ENCODE data around the gene KDM4C. TPM values are rescaled to one million over a fixed set of nuclear protein-coding genes. Genes with fewer than 3 reads are reported as not detected.

The KDM4C gene
- total and polyA plus RNA-seq, 2 of the 4 experiments (the other 2 are of a cell fraction) = 11.8 to 23.8 TPM

GRCh38 chr9:7051711-7052110 is 293.9 kb downstream of the KDM4C start:
- Histone ChIP-seq H2AK9ac (replicated peaks; ENCODE audit: low read depth, low read length, poor library complexity) (no peak overlapping the region), H3K27me3 (ENCODE audit: control insufficient read depth, insufficient read depth, low read length) (no peaks in the 10 kb centered on the region), H3K36me3 (ENCODE audit: control insufficient read depth, insufficient read depth, low read length) (no peaks in the 10 kb centered on the region), H3K4me2 (ENCODE audit: low read depth, low read length) (no peak overlapping the region), H3K9me1 (ENCODE audit: insufficient read depth, low read length) (no peaks in the 10 kb centered on the region), H3K14ac (replicated peaks; ENCODE audit: low read depth, low read length) (no peak overlapping the region), H3K79me1 (ENCODE audit: low read depth in 1 of 2, low read length in 2 of 2) (no peaks in the 10 kb centered on the region), H2AFZ (replicated peaks; ENCODE audit: low read length, poor library complexity) (no peak overlapping the region), H3K9ac (ENCODE audit: low read depth, low read length) (no peak overlapping the region), H2BK20ac (ENCODE audit: low read depth, low read length) (no peak overlapping the region), H4K20me1 (ENCODE audit: insufficient read depth, low read length) (no peaks in the 10 kb centered on the region), H3K27ac (ENCODE audit: insufficient read depth, low read length) (no peak overlapping the region), H4K8ac (ENCODE audit: low read depth in 2 of 2, low read length in 2 of 2) (no peak overlapping the region), H4K91ac (ENCODE audit: insufficient read depth, low read depth, low read length) (no peak overlapping the region), H3K4me3 (ENCODE audit: insufficient read depth, low read depth, low read length) (no peak overlapping the region), H3K4me1 (ENCODE audit: control insufficient read depth, insufficient read depth, low read length) (no peaks in the 10 kb centered on the region), H3K56ac (ENCODE audit: extremely low read depth, insufficient read depth, low read length) (no peak overlapping the region), H3K4ac (ENCODE audit: low read depth, low read length) (no peak overlapping the region), H3K18ac (ENCODE audit: low read depth, low read length) (no peak overlapping the region), H2AK5ac (ENCODE audit: low read depth, low read length) (no peak overlapping the region), H3K9me3 (ENCODE audit: control insufficient read depth, insufficient read depth, low read length) (no peaks in the 10 kb centered on the region), H3K23ac (ENCODE audit: low read depth, low read length) (no peak overlapping the region), H2BK15ac (ENCODE audit: low read depth, low read length) (no peak overlapping the region), H2BK5ac (ENCODE audit: low read depth, low read length, poor library complexity, severe bottlenecking) (no peak overlapping the region), H2BK120ac (ENCODE audit: low read depth, low read length) (no peak overlapping the region), H4K5ac (ENCODE audit: low read depth, low read length) (no peak overlapping the region)
- ATAC-seq (ENCODE audit: low read depth) (no peak), DNase-seq (no peak)
- ChIA-PET CTCF (interaction anchor here (1.3 to 2.8 kb wide), 4 partner anchors 15 to 465 kb away, joined by 3 to 13 read pairs (median 7); no protein-coding TSS in a partner anchor), POLR2A (ENCODE audit: unreplicated experiment) (no interaction called here)
- no peak for TF ChIP-seq MAFK (IDR thresholded peaks at IDR 0.05; ENCODE audit: low read depth, low read length)
- no peak for TF ChIP-seq BHLHE40 (IDR thresholded peaks at IDR 0.05; ENCODE audit: low read depth, low read length)
- no peak for TF ChIP-seq MAZ (IDR thresholded peaks at IDR 0.05; ENCODE audit: borderline replicate concordance, low read depth, low read length)
- TF ChIP-seq CEBPB (IDR thresholded peaks at IDR 0.05; ENCODE audit: low read depth, low read length) = no peak
- TF ChIP-seq, protein P1, sequence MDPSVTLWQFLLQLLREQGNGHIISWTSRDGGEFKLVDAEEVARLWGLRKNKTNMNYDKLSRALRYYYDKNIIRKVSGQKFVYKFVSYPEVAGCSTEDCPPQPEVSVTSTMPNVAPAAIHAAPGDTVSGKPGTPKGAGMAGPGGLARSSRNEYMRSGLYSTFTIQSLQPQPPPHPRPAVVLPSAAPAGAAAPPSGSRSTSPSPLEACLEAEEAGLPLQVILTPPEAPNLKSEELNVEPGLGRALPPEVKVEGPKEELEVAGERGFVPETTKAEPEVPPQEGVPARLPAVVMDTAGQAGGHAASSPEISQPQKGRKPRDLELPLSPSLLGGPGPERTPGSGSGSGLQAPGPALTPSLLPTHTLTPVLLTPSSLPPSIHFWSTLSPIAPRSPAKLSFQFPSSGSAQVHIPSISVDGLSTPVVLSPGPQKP (IDR thresholded peaks at IDR 0.05; ENCODE audit: borderline replicate concordance, low read depth, low read length) = no peak
- TF ChIP-seq RFX5 (IDR thresholded peaks at IDR 0.05; ENCODE audit: low read depth, low read length) = no peak
- no peak for TF ChIP-seq CTCF (conservative IDR thresholded peaks at IDR 0.05; ENCODE audit: low read depth, low read length)
- no peak for TF ChIP-seq FOS (IDR thresholded peaks at IDR 0.05; ENCODE audit: low read depth, low read length)
- TF ChIP-seq, protein P2, sequence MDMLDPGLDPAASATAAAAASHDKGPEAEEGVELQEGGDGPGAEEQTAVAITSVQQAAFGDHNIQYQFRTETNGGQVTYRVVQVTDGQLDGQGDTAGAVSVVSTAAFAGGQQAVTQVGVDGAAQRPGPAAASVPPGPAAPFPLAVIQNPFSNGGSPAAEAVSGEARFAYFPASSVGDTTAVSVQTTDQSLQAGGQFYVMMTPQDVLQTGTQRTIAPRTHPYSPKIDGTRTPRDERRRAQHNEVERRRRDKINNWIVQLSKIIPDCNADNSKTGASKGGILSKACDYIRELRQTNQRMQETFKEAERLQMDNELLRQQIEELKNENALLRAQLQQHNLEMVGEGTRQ (IDR thresholded peaks at IDR 0.05; ENCODE audit: low read depth, low read length) = no peak
- TF ChIP-seq RAD21 (IDR thresholded peaks at IDR 0.05; ENCODE audit: low read length) = no peak
- TF ChIP-seq SMC3 (IDR thresholded peaks at IDR 0.05; ENCODE audit: low read depth, low read length) = no peak
- TF ChIP-seq RCOR1 (IDR thresholded peaks at IDR 0.05; ENCODE audit: insufficient replicate concordance, low read length) = no peak
- no peak for TF ChIP-seq CHD1 (IDR thresholded peaks at IDR 0.05; ENCODE audit: low read depth, low read length)
- TF ChIP-seq NFE2L2 (IDR thresholded peaks at IDR 0.05; ENCODE audit: low read depth, low read length) = no peak
- no peak for TF ChIP-seq MXI1 (IDR thresholded peaks at IDR 0.05; ENCODE audit: borderline replicate concordance, low read depth, low read length)
- no TSS peak for BruUV-seq (replicated peaks)
- intact Hi-C loops (cut with micrococcal nuclease) = loop anchor here (1.0 to 10.0 kb wide), 8 partner anchors 135 to 743 kb away; partner anchors contain the start of gene DMAC1
- in situ Hi-C loops (cut with MboI; ENCODE audit: low sequenced_read_pairs) = loop anchor here (10.0 kb wide), 1 partner anchor 483 kb away; no protein-coding TSS in a partner anchor
- dilution Hi-C loops (cut with HindIII; ENCODE audit: low sequenced_read_pairs, unreplicated experiment) = no loop called here
- WGBS, 2 experiments (ENCODE audit: extremely low coverage in 2 of 2, insufficient read length in 1 of 2) = no CpG with 5 or more reads among the region's 3 CpGs
